Esophagus (tissue), 2 donors: ENCODE data around the gene ERICH6. TPM values are rescaled to one million over a fixed set of nuclear protein-coding genes. Genes with fewer than 3 reads are reported as not detected.

ENCODE experiments used
- H3K27ac ChIP-seq, 2 donors: one replicate each; pipeline ENCODE4 v1.5.1; 2013; ENCODE audit warnings: low read depth in 2 of 2, mild to moderate bottlenecking in 2 of 2, inconsistent platforms in 1 of 2, low read length in 1 of 2, moderate library complexity in 1 of 2
- H3K27me3 ChIP-seq, 2 donors: one replicate each; pipeline ENCODE4 v1.6.1; 2013; ENCODE audit warnings: low read length in 2 of 2, control low read depth in 1 of 2, mild to moderate bottlenecking in 1 of 2; ENCODE audit not compliant: insufficient read depth in 2 of 2, control insufficient read depth in 1 of 2
- H3K36me3 ChIP-seq, 2 donors: one replicate each; pipeline ENCODE4 v1.6.1; 2013; ENCODE audit warnings: low read length in 1 of 2; ENCODE audit not compliant: control insufficient read depth in 2 of 2, insufficient read depth in 2 of 2
- H3K4me1 ChIP-seq, 2 donors: one replicate each; pipeline ENCODE4 v1.6.1; 2013; ENCODE audit warnings: low read length in 1 of 2; ENCODE audit not compliant: control insufficient read depth in 2 of 2, insufficient read depth in 2 of 2
- H3K4me3 ChIP-seq, 2 donors: one replicate each; pipeline ENCODE4 v1.5.1; 2013; ENCODE audit warnings: low read length in 2 of 2, mild to moderate bottlenecking in 2 of 2, low read depth in 1 of 2, moderate library complexity in 1 of 2
- H3K9me3 ChIP-seq, 2 donors: one replicate each; pipeline ENCODE4 v1.6.1; 2013; ENCODE audit warnings: mild to moderate bottlenecking in 2 of 2, low read depth in 1 of 2, low read length in 1 of 2, moderate library complexity in 1 of 2; ENCODE audit not compliant: control insufficient read depth in 2 of 2, insufficient read depth in 1 of 2
- WGBS, 2 donors: extraction: QIAGEN DNeasy Blood & Tissue Kit; methylation state at CpG; one replicate each; pipeline ENCODE4 v1.1.7; 2013; 5-methylcytosine and 5-hydroxymethylcytosine counted together
- polyA plus RNA-seq, 2 donors: library from polyadenylated mRNA; stranded (reverse); fragments of 200-250 nt; gene quantifications; one replicate each; pipeline ENCODE4 v1.2.3, GENCODE V29; 2013
- donor health status: healthy with polysubstance abuse.
- donor health status: Bipolar disorder and iron deficiency.

ERICH6 gene
- polyA plus RNA-seq, 2 donors = not detected

GRCh38 chr3:150743508-150743907 lies 39.8 kb upstream of the ERICH6 start:
- Histone ChIP-seq H3K4me1 (peaks cover 0 to 11% of the 10 kb centered on the region in 2 donors), H3K36me3 (peaks cover 0 to 12% of the 10 kb centered on the region in 2 donors), H3K4me3 (no peak overlapping the region), H3K9me3 (peaks cover 0 to 3% of the 10 kb centered on the region in 2 donors), H3K27me3 (no peaks in the 10 kb centered on the region), H3K27ac (peak overlapping the region; percentile 70 to 82)
- 36 to 45% methylated on average over 2 of the region's 2 CpGs for WGBS, 2 donors

GRCh38 chr3:150742679-150743078 lies 39.0 kb upstream of the ERICH6 start:
- 90 to 94% methylated on average over 4 of the region's 4 CpGs for WGBS, 2 donors
- Histone ChIP-seq H3K27me3 (no peaks in the 10 kb centered on the region), H3K4me1 (peaks cover 0 to 11% of the 10 kb centered on the region in 2 donors), H3K36me3 (peaks cover 0 to 12% of the 10 kb centered on the region in 2 donors), H3K27ac (no peak overlapping the region), H3K4me3 (no peak overlapping the region), H3K9me3 (peaks cover 0 to 3% of the 10 kb centered on the region in 2 donors)

GRCh38 chr3:150742141-150742523 lies 38.4 kb upstream of the ERICH6 start:
- Histone ChIP-seq H3K4me3 (no peak overlapping the region), H3K27ac (no peak overlapping the region), H3K27me3 (no peaks in the 10 kb centered on the region), H3K4me1 (peaks cover 0 to 14% of the 10 kb centered on the region in 2 donors), H3K9me3 (peaks cover 0 to 3% of the 10 kb centered on the region in 2 donors), H3K36me3 (peaks cover 0 to 12% of the 10 kb centered on the region in 2 donors)
- WGBS, 2 donors = 97% methylated on average over 15 of the region's 15 CpGs

GRCh38 chr3:150741497-150742140 lies 37.9 kb upstream of the ERICH6 start:
- 57 to 66% methylated on average over 5 of the region's 5 CpGs for WGBS, 2 donors
- Histone ChIP-seq H3K4me3 (no peak overlapping the region), H3K27ac (no peak overlapping the region), H3K27me3 (no peaks in the 10 kb centered on the region), H3K36me3 (peaks cover 0 to 12% of the 10 kb centered on the region in 2 donors), H3K9me3 (peaks cover 0 to 3% of the 10 kb centered on the region in 2 donors), H3K4me1 (peaks cover 0 to 14% of the 10 kb centered on the region in 2 donors)

- Histone ChIP-seq H3K4me3 (no peak overlapping the region), H3K4me1 (peaks cover 0 to 16% of the 10 kb centered on the region in 2 donors), H3K27ac (no peak overlapping the region), H3K27me3 (no peaks in the 10 kb centered on the region), H3K36me3 (peaks cover 0 to 12% of the 10 kb centered on the region in 2 donors), H3K9me3 (peaks cover 0 to 3% of the 10 kb centered on the region in 2 donors)
- WGBS, 2 donors = 77 to 85% methylated on average over 12 of the region's 12 CpGs
Observed at GRCh38 chr3:150740733-150741496, 37.2 kb upstream of the ERICH6 start.

- H3K27me3 ChIP-seq = no peaks in the 10 kb centered on the region
- peaks cover 0 to 12% of the 10 kb centered on the region in 2 donors for H3K36me3 ChIP-seq
- H3K27ac ChIP-seq = peak overlapping the region in 1 of 2 donors; percentile 14
- peaks cover 0 to 20% of the 10 kb centered on the region in 2 donors for H3K4me1 ChIP-seq
- no peak overlapping the region for H3K4me3 ChIP-seq
- WGBS, 2 donors = 71 to 81% methylated on average over 8 of the region's 8 CpGs
- H3K9me3 ChIP-seq = peaks cover 0 to 3% of the 10 kb centered on the region in 2 donors
Observed at GRCh38 chr3:150739877-150740645, 36.3 kb upstream of the ERICH6 start.

- H3K9me3 ChIP-seq = peaks cover 0 to 3% of the 10 kb centered on the region in 2 donors
- no peaks in the 10 kb centered on the region for H3K27me3 ChIP-seq
- no peak overlapping the region for H3K27ac ChIP-seq
- H3K4me1 ChIP-seq = peaks cover 0 to 23% of the 10 kb centered on the region in 2 donors
- H3K4me3 ChIP-seq = no peak overlapping the region
- 63 to 64% methylated on average over 7 of the region's 7 CpGs for WGBS, 2 donors
- H3K36me3 ChIP-seq = peaks cover 0 to 12% of the 10 kb centered on the region in 2 donors
Observed at GRCh38 chr3:150739200-150739863, 35.6 kb upstream of the ERICH6 start.

- H3K4me1 ChIP-seq = peaks cover 0 to 24% of the 10 kb centered on the region in 2 donors
- WGBS, 2 donors = 36 to 37% methylated on average over 4 of the region's 4 CpGs
- H3K9me3 ChIP-seq = peaks cover 0 to 3% of the 10 kb centered on the region in 2 donors
- H3K27ac ChIP-seq = peak overlapping the region; percentile 31 to 45
- H3K4me3 ChIP-seq = no peak overlapping the region
- peaks cover 0 to 12% of the 10 kb centered on the region in 2 donors for H3K36me3 ChIP-seq
- no peaks in the 10 kb centered on the region for H3K27me3 ChIP-seq
Observed at GRCh38 chr3:150738688-150739087, 35.0 kb upstream of the ERICH6 start.
